HT-29 (cell line): Measurements from ENCODE around the gene MUC12. TPM values are rescaled to one million over a fixed set of nuclear protein-coding genes. Genes with fewer than 3 reads are reported as not detected.
"Not testable (repeated sequence)": the region's sequence is repeated elsewhere in the genome, so short reads cannot be mapped to it uniquely, and the experiment has no call there.

ENCODE experiments used
- DNase-seq: peaks from one replicate; pipeline ENCODE4 v3.0.0-alpha.2; 2015; ENCODE audit warnings: low spot score
- small RNA-seq: library from RNA; depleted of rRNA; stranded (forward); fragments of <200 nt; gene quantifications from one replicate; pipeline ENCODE3, GENCODE V24; 2014
- total RNA-seq: library from RNA; depleted of rRNA; stranded (reverse); fragments of >200 nt; shearing (Covaris generic); gene quantifications from 2 replicates; pipeline ENCODE4 v1.2.3, GENCODE V29; 2014; rRNA removed

The MUC12 gene
- total RNA-seq, 1 experiment from 2014 or later = 19.2 TPM

DNA sequence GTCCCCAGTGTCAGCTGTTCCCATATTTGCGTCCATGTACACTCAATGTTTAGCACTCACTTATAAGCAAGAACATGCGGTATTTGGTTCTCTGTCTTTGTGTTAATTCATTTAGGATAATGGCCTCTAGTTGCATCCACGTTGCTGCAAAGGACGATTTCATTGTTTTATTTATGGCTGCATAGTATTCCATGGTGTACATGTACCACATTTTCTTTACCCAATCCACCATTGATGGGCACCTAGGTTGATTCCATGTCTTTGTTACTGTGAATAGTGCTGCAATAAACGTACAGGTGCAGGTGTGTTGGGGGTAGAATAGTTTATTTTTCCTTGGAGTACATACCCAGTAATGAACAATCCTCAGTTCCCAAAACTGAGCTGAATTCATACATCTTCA, 91.6 kb downstream of the MUC12 start:
- DNase-seq = no peak

GRCh38 chr7:101064176-101064550, 94.8 kb downstream of the MUC12 start:
- DNase-seq = not testable (repeated sequence)

DNA sequence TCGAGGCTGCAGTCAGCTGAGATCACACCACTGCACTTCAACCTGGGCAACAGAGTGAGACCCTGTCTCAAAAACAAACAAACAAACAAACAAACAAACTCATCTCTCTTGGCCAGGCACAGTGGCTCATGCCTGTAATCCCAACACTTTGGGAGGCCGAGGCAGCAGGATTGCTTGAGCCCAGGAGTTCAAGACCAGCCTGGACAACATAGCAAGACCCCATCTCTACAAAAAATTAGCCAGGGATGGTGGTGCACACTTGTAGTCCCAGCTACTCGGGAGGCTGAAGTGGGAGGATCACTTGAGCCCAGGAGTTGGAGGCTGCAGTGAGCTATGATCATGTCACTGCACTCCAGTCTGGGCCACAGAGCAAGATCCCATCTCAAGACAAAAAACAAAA, 95.8 kb downstream of the MUC12 start:
- not testable (repeated sequence) for DNase-seq

GRCh38 chr7:101066141-101066832, 96.9 kb downstream of the MUC12 start:
- DNase-seq = no peak

GRCh38 chr7:101066833-101067177, 97.4 kb downstream of the MUC12 start:
- no peak for DNase-seq

DNA sequence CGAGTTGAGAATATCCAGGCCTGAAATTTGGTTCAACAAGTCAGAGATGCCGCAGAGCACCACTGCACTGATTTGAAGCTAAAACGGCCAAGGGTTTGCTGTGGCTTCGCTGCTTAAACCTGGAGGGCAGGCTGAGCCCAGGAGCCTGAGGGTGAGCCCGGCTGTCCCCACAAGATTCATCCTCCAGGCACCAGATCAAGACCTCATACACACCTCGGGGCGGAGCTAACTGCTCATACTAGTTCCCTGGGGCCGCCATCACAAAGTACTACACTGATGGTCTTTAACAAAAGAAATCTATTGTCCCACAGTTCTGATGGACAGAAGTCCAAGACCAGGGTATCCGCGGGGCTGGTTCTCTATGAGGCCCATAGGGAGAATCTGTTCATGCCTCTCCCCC, 99.0 kb downstream of the MUC12 start:
- DNase-seq = no peak

Small RNA genes lying within 50 kb of the gene (small RNA-seq; reads per million reads assigned to genes)
- gene RPS29P15 = not detected

Other genes starting within 250 kb of the MUC12 start
- not detected in 2 replicates for gene EPO, start 249.1 kb upstream of the MUC12 start, total RNA-seq
- gene ZAN, start 236.0 kb upstream of the MUC12 start, total RNA-seq = not detected in 2 replicates
- gene EPHB4, start 142.0 kb upstream of the MUC12 start, total RNA-seq = 230 and 236 TPM in 2 replicates
- 68.7 and 85.6 TPM in 2 replicates for gene SLC12A9, start 116.9 kb upstream of the MUC12 start, total RNA-seq
- 20.0 and 23.5 TPM in 2 replicates for gene TRIP6, start 102.2 kb upstream of the MUC12 start, total RNA-seq
- 211 and 222 TPM in 2 replicates for gene SRRT, start 94.5 kb upstream of the MUC12 start, total RNA-seq
- gene UFSP1, start 79.8 kb upstream of the MUC12 start, total RNA-seq = 30.4 and 31.0 TPM in 2 replicates
- 0.13 and 1.1 TPM in 2 replicates for gene ACHE, start 73.7 kb upstream of the MUC12 start, total RNA-seq
- gene MUC3A, start 20.0 kb upstream of the MUC12 start, total RNA-seq = 6.9 and 7.3 TPM in 2 replicates
- gene MUC17, start 50.5 kb downstream of the MUC12 start, total RNA-seq = 0.23 and 0.44 TPM in 2 replicates
- 32.3 and 52.2 TPM in 2 replicates for gene TRIM56, start 115.9 kb downstream of the MUC12 start, total RNA-seq
- 4.6 and 5.0 TPM in 2 replicates for gene SERPINE1, start 157.5 kb downstream of the MUC12 start, total RNA-seq
- 272 and 277 TPM in 2 replicates for gene AP1S1, start 184.9 kb downstream of the MUC12 start, total RNA-seq
- gene VGF, start 196.0 kb downstream of the MUC12 start, total RNA-seq = 0.39 and 0.48 TPM in 2 replicates
- gene NAT16, start 210.7 kb downstream of the MUC12 start, total RNA-seq = 0.13 TPM in 2 replicates
- gene MOGAT3, start 231.5 kb downstream of the MUC12 start, total RNA-seq = 6.7 and 8.2 TPM in 2 replicates
- gene PLOD3, start 248.0 kb downstream of the MUC12 start, total RNA-seq = 245 and 252 TPM in 2 replicates
- 180 and 189 TPM in 2 replicates for gene ZNHIT1, start 248.6 kb downstream of the MUC12 start, total RNA-seq